ENCODE results near the gene MRPL17.

Gene MRPL17

GRCh38 chr11:6631361-6631890 lies 51.7 kb downstream of the MRPL17 start:
- DNase-seq, result no peak

GRCh38 chr11:6630632-6631291 lies 52.4 kb downstream of the MRPL17 start:
- DNase-seq, result no peak

Measured in activated CD4-positive, alpha-beta T cell treated with anti-CD3 and anti-CD28 coated beads, Interleukin-2, Interleukin-6, amounts not matched to agents 100 ng/mL and 50 ng/mL, durations not matched to agents 16 hours and 8 hours (primary cell).